SK-N-SH (cell line): ENCODE measurements around the gene ADAMTS2. TPM values are rescaled to one million over a fixed set of nuclear protein-coding genes. Genes with fewer than 3 reads are reported as not detected.

Experiments used
- CTCF ChIA-PET: fragments of 300-600, 350-600 bp; formaldehyde crosslinking; extraction: SDS; loops from one replicate; lab custom pipeline; 2021; lab: Yijun Ruan, JAX
- POLR2A ChIA-PET: fragments of 350-600 bp; sonication (Branson Sonifier 250); formaldehyde crosslinking; extraction: SDS; loops from one replicate; lab custom pipeline; 2020; ENCODE audit warnings: antibody characterized with exemption, inconsistent platforms; lab: Yijun Ruan, JAX
- DNase-seq: peaks from one replicate; pipeline ENCODE4 v3.0.0; 2012
- H2AFZ ChIP-seq: fragments of 200-600 bp; sonication (generic); 2 replicates; pipeline ENCODE4 v1.8.1; 2016; ENCODE audit warnings: antibody characterized with exemption, mild to moderate bottlenecking, low read depth
- H3F3A ChIP-seq: fragments of 200-600 bp; sonication (generic); replicated peaks from 2 replicates; pipeline ENCODE3; 2016; ENCODE audit warnings: antibody characterized with exemption, mild to moderate bottlenecking; ENCODE audit not compliant: insufficient read depth
- H3K27ac ChIP-seq, 2 experiments: fragments of 200-500 bp in 1 of 2; fragments of 200-600 bp in 1 of 2; sonication (Bioruptor generic) in 1 of 2; sonication (generic), shearing (Covaris generic) in 1 of 2; 2 replicates each; pipeline versions ENCODE4 v1.5.1 to v1.6.1; 2014 to 2016; ENCODE audit warnings: low read depth in 2 of 2, inconsistent platforms in 1 of 2, low read length in 1 of 2, mild to moderate bottlenecking in 1 of 2, mixed read lengths in 1 of 2
- H3K27me3 ChIP-seq: fragments of 200-600 bp; sonication (generic), shearing (Covaris generic); 2 replicates; pipeline ENCODE4 v1.6.1; 2016; ENCODE audit warnings: mixed run types; ENCODE audit not compliant: insufficient read depth
- H3K36me3 ChIP-seq, 2 experiments: fragments of 200-500 bp in 1 of 2; fragments of 200-600 bp in 1 of 2; sonication (Bioruptor generic) in 1 of 2; sonication (generic) in 1 of 2; replicated peaks in 1 of 2; 2 replicates each; pipeline versions ENCODE3 to v1.5.1; 2014 to 2016; ENCODE audit warnings: low read length in 1 of 2, mild to moderate bottlenecking in 1 of 2; ENCODE audit not compliant: insufficient read depth in 2 of 2, control insufficient read depth in 1 of 2
- H3K4me1 ChIP-seq, 2 experiments: fragments of 200-500 bp in 1 of 2; fragments of 200-600 bp in 1 of 2; sonication (Bioruptor generic) in 1 of 2; sonication (generic), shearing (Covaris generic) in 1 of 2; 2 replicates each; pipeline versions ENCODE4 v1.5.1 to v1.6.1; 2014 to 2016; ENCODE audit warnings: low read depth in 1 of 2, low read length in 1 of 2, mixed run types in 1 of 2; ENCODE audit not compliant: insufficient read depth in 2 of 2, control insufficient read depth in 1 of 2
- H3K4me2 ChIP-seq: fragments of 200-600 bp; sonication (generic), shearing (Covaris generic); 2 replicates; pipeline ENCODE4 v1.6.1; 2017; ENCODE audit warnings: mixed run types
- H3K4me3 ChIP-seq, 2 experiments: fragments of 200-500 bp in 1 of 2; fragments of 200-600 bp in 1 of 2; sonication (Bioruptor generic) in 1 of 2; sonication (generic), shearing (Covaris generic) in 1 of 2; 2 replicates each; pipeline versions ENCODE4 v1.5.1 to v1.8.1; 2014 to 2016; ENCODE audit warnings: low read depth in 2 of 2, inconsistent platforms in 1 of 2, low read length in 1 of 2, mild to moderate bottlenecking in 1 of 2, mixed read lengths in 1 of 2, moderate library complexity in 1 of 2
- H3K79me2 ChIP-seq: fragments of 200-600 bp; sonication (generic); 2 replicates; pipeline ENCODE4 v1.8.1; 2017; ENCODE audit warnings: mild to moderate bottlenecking; ENCODE audit not compliant: insufficient read depth
- H3K9ac ChIP-seq: fragments of 200-600 bp; sonication (generic); 2 replicates; pipeline ENCODE4 v1.6.1; 2017; ENCODE audit warnings: mixed run types
- H3K9me2 ChIP-seq: fragments of 200-600 bp; sonication (generic); 2 replicates; pipeline ENCODE4 v1.6.1; 2017; ENCODE audit warnings: mixed run types
- H3K9me3 ChIP-seq: fragments of 200-600 bp; sonication (generic); 2 replicates; pipeline ENCODE4 v1.6.1; 2017; ENCODE audit warnings: mixed run types, mild to moderate bottlenecking, moderate library complexity
- H4K20me1 ChIP-seq: fragments of 200-600 bp; sonication (generic); 2 replicates; pipeline ENCODE4 v1.6.1; 2017; ENCODE audit warnings: mild to moderate bottlenecking, mixed run types; ENCODE audit not compliant: insufficient read depth
- CTCF ChIP-seq: fragments of 200-600 bp; sonication (generic); IDR thresholded peaks from 2 replicates; pipeline ENCODE4 v1.6.1; 2017; ENCODE audit warnings: antibody characterized with exemption, mild to moderate bottlenecking, moderate library complexity
- EP300 ChIP-seq, 2 experiments: IDR thresholded peaks; 2 replicates each; pipeline versions ENCODE4 v1.4.0 to v1.6.1; 2012; ENCODE audit warnings: borderline replicate concordance in 1 of 2, low read depth in 1 of 2, low read length in 1 of 2
- EZH2phosphoT487 ChIP-seq: fragments of 200-600 bp; sonication (generic); IDR thresholded peaks from 2 replicates; pipeline ENCODE4 v1.6.1; 2017; ENCODE audit warnings: low read depth, mixed run types, mild to moderate bottlenecking, antibody characterized with exemption, moderate library complexity, borderline replicate concordance
- FOXJ3 ChIP-seq: sonication (generic); formaldehyde crosslinking; IDR thresholded peaks from 2 replicates; pipeline ENCODE4 v1.5.1; 2020; ENCODE audit warnings: mild to moderate bottlenecking, missing genetic modification reagents
- FOXM1 ChIP-seq: IDR thresholded peaks from 2 replicates; pipeline ENCODE4 v1.4.0; 2012; ENCODE audit warnings: low read depth, mild to moderate bottlenecking
- GATA2 ChIP-seq: sonication (generic); formaldehyde crosslinking; IDR thresholded peaks from 2 replicates; pipeline ENCODE4 v1.5.0; 2020; ENCODE audit warnings: mild to moderate bottlenecking, missing genetic modification reagents
- MEF2A ChIP-seq: IDR thresholded peaks from 2 replicates; pipeline ENCODE4 v1.4.0; 2012; ENCODE audit warnings: low read depth, borderline replicate concordance
- RAD21 ChIP-seq: IDR thresholded peaks from 2 replicates; pipeline ENCODE4 v1.6.1; 2012; ENCODE audit warnings: mild to moderate bottlenecking, low read length
- RCOR1 ChIP-seq: fragments of 150-350 bp; IDR thresholded peaks from 2 replicates; pipeline ENCODE4 v1.6.1; 2017; ENCODE audit warnings: antibody characterized with exemption, low read length
- REST ChIP-seq: IDR thresholded peaks from 2 replicates; pipeline ENCODE4 v1.6.1; 2012; ENCODE audit warnings: mild to moderate bottlenecking, low read depth, low read length, moderate library complexity
- RFX5 ChIP-seq: IDR thresholded peaks from 2 replicates; pipeline ENCODE4 v1.6.1; 2012; ENCODE audit warnings: mild to moderate bottlenecking, improper control_type of control experiment, low read length
- SIN3A ChIP-seq: IDR thresholded peaks from 2 replicates; pipeline ENCODE4 v1.6.1; 2012; ENCODE audit warnings: low read depth, mild to moderate bottlenecking, low read length, moderate library complexity, borderline replicate concordance
- SMC3 ChIP-seq: IDR thresholded peaks from 2 replicates; pipeline ENCODE4 v1.6.1; 2012; ENCODE audit warnings: low read depth, low read length, improper control_type of control experiment
- TAF1 ChIP-seq: IDR thresholded peaks from 2 replicates; pipeline ENCODE4 v1.6.1; 2012; ENCODE audit warnings: low read depth, mild to moderate bottlenecking, low read length, moderate library complexity, borderline replicate concordance
- USF2 ChIP-seq: fragments of 150-350 bp; IDR thresholded peaks from 2 replicates; pipeline ENCODE4 v1.6.1; 2017; ENCODE audit warnings: antibody characterized with exemption, low read length, low read depth, borderline replicate concordance
- YY1 ChIP-seq: IDR thresholded peaks from 2 replicates; pipeline ENCODE4 v1.4.0; 2012; ENCODE audit warnings: low read depth, mild to moderate bottlenecking
- WGBS: methylation state at CpG from one replicate; pipeline ENCODE4 v1.1.6; 2017; ENCODE audit warnings: low lambda C conversion rate; 5-methylcytosine and 5-hydroxymethylcytosine counted together
- polyA plus RNA-seq, 3 experiments: library from polyadenylated mRNA; depleted of rRNA; stranded (reverse); fragments of >200 nt; gene quantifications; 2 replicates each; pipeline ENCODE4 v1.2.3, GENCODE V29; 2012

Gene ADAMTS2
- polyA plus RNA-seq, 1 of the 3 experiments (the other 2 are of a cell fraction) = 0.12 TPM

GRCh38 chr5:179261301-179262125, 83.7 kb downstream of the ADAMTS2 start:
- POLR2A ChIA-PET = interaction anchor here (0.9 kb wide), 1 partner anchor 12 kb away, joined by 3 read pairs; no protein-coding TSS in a partner anchor
- CTCF ChIA-PET = interaction anchor here (0.6 to 3.7 kb wide), 32 partner anchors 9 to 420 kb away, joined by 3 to 104 read pairs (median 4); no protein-coding TSS in a partner anchor
- no peaks in the 10 kb centered on the region for H3F3A ChIP-seq
- DNase-seq = peak; percentile 91
- TF ChIP-seq RAD21 (peak; percentile 78), FOXJ3 (CRISPR knock-in tag) (no peak), SMC3 (peak; percentile 69; the same call in 1 of the 2 replicates)
- H3K27me3 ChIP-seq = no peaks in the 10 kb centered on the region
- no peaks in the 10 kb centered on the region for H3K79me2 ChIP-seq
- no peak overlapping the region for H3K4me2 ChIP-seq
- H3K27ac ChIP-seq = peak overlapping the region in 1 of 2 experiments; percentile 86; a peak in 2 of 4 replicates
- 22% methylated on average over 12 of the region's 21 CpGs for WGBS
- H3K36me3 ChIP-seq = no peaks in the 10 kb centered on the region
- peaks cover 0 to 80% of the 10 kb centered on the region in 2 experiments; a peak in 2 of 4 replicates for H3K4me1 ChIP-seq
- no peak overlapping the region for H3K9ac ChIP-seq
- no peak overlapping the region; a peak in 1 of 4 replicates for H3K4me3 ChIP-seq
- no peaks in the 10 kb centered on the region for H3K9me2 ChIP-seq
- H3K9me3 ChIP-seq = no peaks in the 10 kb centered on the region
- no peaks in the 10 kb centered on the region for H4K20me1 ChIP-seq
- H2AFZ ChIP-seq = no peak overlapping the region

GRCh38 chr5:179260324-179261070, 84.8 kb downstream of the ADAMTS2 start:
- no peak overlapping the region for H3K4me3 ChIP-seq
- H3F3A ChIP-seq = no peaks in the 10 kb centered on the region
- H3K36me3 ChIP-seq = no peaks in the 10 kb centered on the region
- H2AFZ ChIP-seq = no peak overlapping the region
- H3K4me1 ChIP-seq = peaks cover 0 to 70% of the 10 kb centered on the region in 2 experiments; a peak in 2 of 4 replicates
- H3K27me3 ChIP-seq = no peaks in the 10 kb centered on the region
- ChIA-PET CTCF (interaction anchor here (0.9 to 3.7 kb wide), 26 partner anchors 10 to 233 kb away, joined by 3 to 104 read pairs (median 5); no protein-coding TSS in a partner anchor), POLR2A (interaction anchor here (0.5 to 0.9 kb wide), 2 partner anchors 13 to 25 kb away, joined by 3 to 5 read pairs; no protein-coding TSS in a partner anchor)
- peak; percentile 19 for DNase-seq
- H4K20me1 ChIP-seq = no peaks in the 10 kb centered on the region
- WGBS = 64% methylated on average over 27 of the region's 27 CpGs
- no peak overlapping the region for H3K4me2 ChIP-seq
- no peaks in the 10 kb centered on the region for H3K79me2 ChIP-seq
- peak overlapping the region in 1 of 2 experiments; percentile 86; a peak in 2 of 4 replicates for H3K27ac ChIP-seq
- no peaks in the 10 kb centered on the region for H3K9me2 ChIP-seq
- no peaks in the 10 kb centered on the region for H3K9me3 ChIP-seq
- H3K9ac ChIP-seq = no peak overlapping the region
- no peak for TF ChIP-seq TAF1
- TF ChIP-seq RFX5 = no peak
- TF ChIP-seq MEF2A = no peak
- TF ChIP-seq CTCF = no peak
- TF ChIP-seq RCOR1 = no peak
- no peak for TF ChIP-seq EP300 (IDR thresholded peaks at IDR 0.05; ENCODE audit: borderline replicate concordance in 1 of 2, low read depth in 1 of 2, low read length in 1 of 2)
- TF ChIP-seq USF2 = no peak
- TF ChIP-seq FOXM1 = no peak
- no peak for TF ChIP-seq REST
- no peak for TF ChIP-seq GATA2 (CRISPR knock-in tag)
- no peak for TF ChIP-seq EZH2phosphoT487
- TF ChIP-seq SIN3A = no peak
- TF ChIP-seq YY1 = no peak
